Hepatocyte (in vitro differentiated cells): ENCODE results near the gene AICDA. TPM values are rescaled to one million over a fixed set of nuclear protein-coding genes. Genes with fewer than 3 reads are reported as not detected.

Experiments used
- DNase-seq: peaks from one replicate; pipeline ENCODE4 v3.0.0-alpha.2; 2016; ENCODE audit warnings: low spot score
- H2AFZ ChIP-seq: fragments of 200-600 bp; sonication (generic); 2 replicates; pipeline ENCODE4 v1.6.0; 2016; ENCODE audit warnings: antibody characterized with exemption, mild to moderate bottlenecking
- H3K27ac ChIP-seq: fragments of 200-600 bp; sonication (generic); 2 replicates; pipeline ENCODE4 v1.5.1; 2016; ENCODE audit warnings: mild to moderate bottlenecking
- H3K27me3 ChIP-seq: fragments of 200-600 bp; sonication (generic); 2 replicates; pipeline ENCODE4 v1.6.1; 2016
- H3K36me3 ChIP-seq: fragments of 200-600 bp; sonication (generic); replicated peaks from 2 replicates; pipeline ENCODE4 v1.5.1; 2016; ENCODE audit warnings: low read depth; ENCODE audit not compliant: insufficient read depth
- H3K4me1 ChIP-seq: fragments of 200-600 bp; sonication (generic); 2 replicates; pipeline ENCODE4 v1.5.1; 2016; ENCODE audit warnings: mild to moderate bottlenecking, moderate library complexity; ENCODE audit not compliant: insufficient read depth
- H3K4me2 ChIP-seq: fragments of 200-600 bp; sonication (generic); 2 replicates; pipeline ENCODE4 v1.6.0; 2016
- H3K4me3 ChIP-seq: fragments of 200-600 bp; sonication (generic); 2 replicates; pipeline ENCODE4 v1.5.1; 2016; ENCODE audit warnings: mild to moderate bottlenecking
- H3K79me2 ChIP-seq: fragments of 200-600 bp; sonication (generic); 2 replicates; pipeline ENCODE4 v1.6.0; 2017; ENCODE audit warnings: mild to moderate bottlenecking
- H3K9me2 ChIP-seq: fragments of 200-600 bp; sonication (generic); replicated peaks from 2 replicates; pipeline ENCODE4 v1.6.0; 2017; ENCODE audit warnings: mild to moderate bottlenecking; ENCODE audit not compliant: insufficient read depth
- H3K9me3 ChIP-seq: fragments of 200-600 bp; sonication (generic); 2 replicates; pipeline ENCODE4 v1.5.1; 2016; ENCODE audit warnings: low read depth, mild to moderate bottlenecking
- H4K20me1 ChIP-seq: fragments of 200-600 bp; sonication (generic); 2 replicates; pipeline ENCODE4 v1.6.0; 2016; ENCODE audit warnings: mild to moderate bottlenecking; ENCODE audit not compliant: insufficient read depth, poor library complexity, severe bottlenecking
- EZH2 ChIP-seq: fragments of 200-600 bp; sonication (generic); IDR thresholded peaks from 2 replicates; pipeline ENCODE4 v1.6.1; 2016; ENCODE audit warnings: antibody characterized with exemption, mild to moderate bottlenecking, borderline replicate concordance
- EZH2phosphoT487 ChIP-seq: fragments of 200-600 bp; sonication (generic); IDR thresholded peaks from one replicate; pipeline ENCODE4 v1.6.1; 2018; ENCODE audit warnings: antibody characterized with exemption, mild to moderate bottlenecking, low read depth, moderate library complexity; ENCODE audit not compliant: unreplicated experiment, severe bottlenecking
- WGBS: methylation state at CpG from one replicate; pipeline ENCODE4 v1.1.6; 2016; ENCODE audit warnings: low lambda C conversion rate; ENCODE audit errors: missing lambda C conversion rate; 5-methylcytosine and 5-hydroxymethylcytosine counted together
- polyA plus RNA-seq: library from polyadenylated mRNA; unstranded; fragments of >200 nt; fragmentation: Nextera tagmentation; extraction: Ambion mirVana; gene quantifications from 2 replicates; pipeline ENCODE4 v1.2.1, GENCODE V29; 2016
- total RNA-seq: library from RNA; depleted of rRNA; stranded (reverse); fragments of >200 nt; gene quantifications from 2 replicates; pipeline ENCODE4 v1.2.3, GENCODE V29; 2014
- TF ChIP-seq, protein P1 (sequence below): fragments of 200-600 bp; sonication (generic); IDR thresholded peaks from 2 replicates; pipeline ENCODE4 v1.5.1; 2016; ENCODE audit warnings: antibody characterized with exemption, mild to moderate bottlenecking; ENCODE audit not compliant: poor library complexity

Gene AICDA
- total and polyA plus RNA-seq, 2 experiments from 2014 or later: 0.23 TPM; not detected in 1

- Histone ChIP-seq H3K79me2 (no peaks in the 10 kb centered on the region), H3K27me3 (no peaks in the 10 kb centered on the region), H3K36me3 (no peaks in the 10 kb centered on the region), H3K9me2 (no peaks in the 10 kb centered on the region), H3K9me3 (no peaks in the 10 kb centered on the region), H2AFZ (no peak overlapping the region), H3K4me1 (peaks cover 6% of the 10 kb centered on the region), H3K4me2 (no peak overlapping the region), H3K27ac (no peak overlapping the region), H3K4me3 (no peak overlapping the region), H4K20me1 (no peaks in the 10 kb centered on the region)
- 76% methylated on average over 11 of the region's 11 CpGs for WGBS
- no peak for DNase-seq
- TF ChIP-seq, protein P1, sequence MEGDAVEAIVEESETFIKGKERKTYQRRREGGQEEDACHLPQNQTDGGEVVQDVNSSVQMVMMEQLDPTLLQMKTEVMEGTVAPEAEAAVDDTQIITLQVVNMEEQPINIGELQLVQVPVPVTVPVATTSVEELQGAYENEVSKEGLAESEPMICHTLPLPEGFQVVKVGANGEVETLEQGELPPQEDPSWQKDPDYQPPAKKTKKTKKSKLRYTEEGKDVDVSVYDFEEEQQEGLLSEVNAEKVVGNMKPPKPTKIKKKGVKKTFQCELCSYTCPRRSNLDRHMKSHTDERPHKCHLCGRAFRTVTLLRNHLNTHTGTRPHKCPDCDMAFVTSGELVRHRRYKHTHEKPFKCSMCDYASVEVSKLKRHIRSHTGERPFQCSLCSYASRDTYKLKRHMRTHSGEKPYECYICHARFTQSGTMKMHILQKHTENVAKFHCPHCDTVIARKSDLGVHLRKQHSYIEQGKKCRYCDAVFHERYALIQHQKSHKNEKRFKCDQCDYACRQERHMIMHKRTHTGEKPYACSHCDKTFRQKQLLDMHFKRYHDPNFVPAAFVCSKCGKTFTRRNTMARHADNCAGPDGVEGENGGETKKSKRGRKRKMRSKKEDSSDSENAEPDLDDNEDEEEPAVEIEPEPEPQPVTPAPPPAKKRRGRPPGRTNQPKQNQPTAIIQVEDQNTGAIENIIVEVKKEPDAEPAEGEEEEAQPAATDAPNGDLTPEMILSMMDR: no peak
- TF ChIP-seq EZH2phosphoT487: no peak
- no peak for TF ChIP-seq EZH2
Measured at GRCh38 chr12:8559676-8560075, 53.0 kb downstream of the AICDA start.

DNA sequence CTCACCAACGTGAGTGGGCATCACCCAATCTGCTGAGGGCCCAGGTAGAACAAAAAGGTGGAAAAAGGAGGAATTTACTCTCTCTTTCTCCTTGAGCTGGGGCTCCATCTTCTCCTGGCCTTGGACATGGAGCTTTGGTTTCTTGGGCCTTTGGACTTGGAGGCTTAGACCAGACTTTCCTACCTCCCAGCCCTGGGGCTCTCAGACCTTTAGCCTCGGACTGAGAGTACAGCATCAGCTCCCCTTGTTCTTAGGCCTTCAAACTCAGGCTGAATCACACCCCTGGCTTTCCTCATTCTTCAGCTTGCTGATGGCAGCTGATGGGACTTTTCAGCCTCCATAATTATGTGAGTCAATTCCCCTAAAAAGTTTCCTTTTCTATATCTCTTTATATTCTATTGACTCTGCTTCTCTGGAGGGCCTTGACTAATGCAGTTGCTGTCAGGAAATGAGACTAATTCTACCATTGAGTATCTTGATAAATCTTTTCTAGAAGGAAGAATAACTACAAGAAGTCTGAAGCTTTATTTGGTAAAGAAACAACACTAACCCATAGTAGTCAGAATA is 56.0 kb downstream of the AICDA start:
- no peak overlapping the region for H3K4me2 ChIP-seq
- H2AFZ ChIP-seq: no peak overlapping the region
- no peaks in the 10 kb centered on the region for H3K27me3 ChIP-seq
- no peaks in the 10 kb centered on the region for H3K9me3 ChIP-seq
- H3K9me2 ChIP-seq: no peaks in the 10 kb centered on the region
- H3K36me3 ChIP-seq: no peaks in the 10 kb centered on the region
- TF ChIP-seq EZH2phosphoT487: no peak
- no peak for TF ChIP-seq EZH2
- TF ChIP-seq, protein P1: no peak
- H4K20me1 ChIP-seq: no peaks in the 10 kb centered on the region
- H3K27ac ChIP-seq: no peak overlapping the region
- no peak overlapping the region for H3K4me3 ChIP-seq
- 85% methylated on average over 2 of the region's 2 CpGs for WGBS
- H3K79me2 ChIP-seq: no peaks in the 10 kb centered on the region
- no peak for DNase-seq
- peaks cover 6% of the 10 kb centered on the region for H3K4me1 ChIP-seq

DNA sequence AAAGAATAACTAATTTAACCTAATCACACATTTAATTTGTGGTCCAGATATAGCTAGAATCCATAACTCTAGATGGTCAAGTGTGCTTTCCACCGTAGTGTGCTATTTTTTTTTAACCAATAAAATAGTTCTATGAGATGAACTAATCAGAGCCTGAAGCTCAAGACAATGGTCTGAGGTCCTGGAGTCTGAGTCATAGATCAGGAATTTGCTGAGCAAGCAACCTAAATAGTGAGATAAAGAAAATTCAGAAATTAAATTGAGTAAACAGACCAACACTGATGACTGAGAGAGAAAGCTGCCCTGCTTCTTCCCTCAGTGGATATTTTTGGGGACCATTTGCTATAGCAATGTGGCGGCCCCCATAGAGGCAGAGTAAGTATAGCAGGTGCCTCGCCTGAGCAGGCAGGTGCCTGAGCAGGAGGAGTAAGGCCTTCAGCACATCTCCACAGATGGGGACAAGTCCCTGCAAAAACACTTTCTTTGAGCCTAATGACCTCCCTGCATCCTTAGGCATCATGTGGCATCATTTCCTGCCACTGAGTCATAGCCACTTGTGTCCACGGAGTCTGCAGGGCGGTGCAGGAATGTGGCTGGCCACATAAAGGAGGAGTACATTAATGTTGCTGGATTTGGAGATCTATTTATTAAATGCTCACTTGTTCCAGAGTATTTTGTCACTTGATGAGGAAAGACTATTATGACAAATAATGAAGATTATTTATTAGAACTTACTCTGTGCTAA is 58.0 kb downstream of the AICDA start:
- H4K20me1 ChIP-seq: no peaks in the 10 kb centered on the region
- no peak overlapping the region for H3K27ac ChIP-seq
- H3K27me3 ChIP-seq: no peaks in the 10 kb centered on the region
- TF ChIP-seq EZH2phosphoT487 (no peak), EZH2 (no peak)
- H3K4me2 ChIP-seq: no peak overlapping the region
- H3K9me3 ChIP-seq: no peaks in the 10 kb centered on the region
- no peaks in the 10 kb centered on the region for H3K79me2 ChIP-seq
- no peak overlapping the region for H2AFZ ChIP-seq
- H3K4me1 ChIP-seq: no peaks in the 10 kb centered on the region
- H3K9me2 ChIP-seq: no peaks in the 10 kb centered on the region
- DNase-seq: peak; percentile 22
- no peaks in the 10 kb centered on the region for H3K36me3 ChIP-seq
- WGBS: 84% methylated on average over 5 of the region's 5 CpGs
- no peak overlapping the region for H3K4me3 ChIP-seq

DNA sequence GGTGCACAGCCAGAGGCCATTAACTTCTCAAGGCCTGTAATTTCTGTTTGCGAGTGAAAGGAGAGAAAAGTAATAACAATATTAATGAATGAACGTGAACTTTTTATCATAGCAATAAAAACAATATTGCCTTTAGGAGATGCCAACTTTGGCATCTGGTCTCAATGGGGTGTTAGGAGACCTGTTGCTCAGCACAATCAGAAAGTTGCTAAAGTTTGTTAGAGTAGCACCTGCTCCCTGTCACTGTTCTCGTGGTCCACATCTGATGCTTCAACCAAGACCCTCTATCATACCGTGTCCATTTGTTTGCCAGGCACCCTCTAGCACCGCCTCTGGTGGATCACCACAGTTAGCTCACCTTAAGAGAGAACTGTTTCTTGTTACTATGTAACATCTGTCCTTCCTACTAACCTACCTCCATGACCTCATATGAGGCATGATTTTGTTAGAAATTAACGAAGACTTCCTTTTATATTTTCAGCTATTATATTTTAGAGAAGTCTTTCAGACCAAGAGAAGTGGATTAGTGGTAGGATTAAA is 59.5 kb downstream of the AICDA start:
- no peaks in the 10 kb centered on the region for H4K20me1 ChIP-seq
- no peaks in the 10 kb centered on the region for H3K9me3 ChIP-seq
- TF ChIP-seq, protein P1: no peak
- no peak for TF ChIP-seq EZH2phosphoT487
- TF ChIP-seq EZH2: no peak
- no peak overlapping the region for H3K27ac ChIP-seq
- H3K27me3 ChIP-seq: no peaks in the 10 kb centered on the region
- no peaks in the 10 kb centered on the region for H3K79me2 ChIP-seq
- DNase-seq: no peak
- no peaks in the 10 kb centered on the region for H3K4me1 ChIP-seq
- 77% methylated on average over 6 of the region's 6 CpGs for WGBS
- no peak overlapping the region for H3K4me3 ChIP-seq
- no peaks in the 10 kb centered on the region for H3K9me2 ChIP-seq
- H2AFZ ChIP-seq: no peak overlapping the region
- H3K36me3 ChIP-seq: no peaks in the 10 kb centered on the region
- no peak overlapping the region for H3K4me2 ChIP-seq
